Upper lobe of right lung (tissue), 1 donor: ENCODE data around the gene NCOR2. TPM values are rescaled to one million over a fixed set of nuclear protein-coding genes. Genes with fewer than 3 reads are reported as not detected.

Experiments used
- ATAC-seq: fragments of 200-7000 bp; cut with Tn5 transposase; one replicate; pipeline ENCODE4 v1.9.1; 2020; ENCODE audit warnings: mild to moderate bottlenecking, moderate library complexity
- DNase-seq: peaks from one replicate; pipeline ENCODE4 v3.0.0-alpha.2; 2020
- H3K27ac ChIP-seq: fragments of 200-600 bp; one replicate; pipeline ENCODE4 v1.8.0; 2022
- H3K27me3 ChIP-seq: fragments of 200-600 bp; one replicate; pipeline ENCODE4 v1.8.0; 2022; ENCODE audit warnings: mild to moderate bottlenecking
- H3K36me3 ChIP-seq: fragments of 200-600 bp; one replicate; pipeline ENCODE4 v1.8.0; 2022
- H3K4me1 ChIP-seq: fragments of 200-600 bp; one replicate; pipeline ENCODE4 v1.8.0; 2022
- H3K4me3 ChIP-seq: fragments of 200-600 bp; one replicate; pipeline ENCODE4 v1.8.0; 2022; ENCODE audit warnings: mild to moderate bottlenecking
- H3K9me3 ChIP-seq: fragments of 200-600 bp; one replicate; pipeline ENCODE4 v1.8.0; 2022
- intact Hi-C: fragments of 100-400 bp; cut with DNase I; formaldehyde crosslinking; loops from one replicate; pipeline ENCODE4 v1.11.0; 2022
- total RNA-seq: library from RNA; stranded (reverse); fragmentation: NEBNext Ultra II Directional; extraction: Animal tissue kit (Norgen Biotek cat#: 25700); gene quantifications from one replicate; pipeline ENCODE4 v1.2.1, GENCODE V29; 2021
- TF ChIP-seq, protein P1 (sequence below): fragments of 200-600 bp; IDR thresholded peaks from one replicate; pipeline ENCODE4 v1.8.0; 2022; ENCODE audit warnings: antibody characterized with exemption
- donor health status: DM: no; HTN: yes; CAD: no; lungs with severe emphysema.

Gene NCOR2
- total RNA-seq, 1 donor from 2014 or later = 336 TPM

DNA sequence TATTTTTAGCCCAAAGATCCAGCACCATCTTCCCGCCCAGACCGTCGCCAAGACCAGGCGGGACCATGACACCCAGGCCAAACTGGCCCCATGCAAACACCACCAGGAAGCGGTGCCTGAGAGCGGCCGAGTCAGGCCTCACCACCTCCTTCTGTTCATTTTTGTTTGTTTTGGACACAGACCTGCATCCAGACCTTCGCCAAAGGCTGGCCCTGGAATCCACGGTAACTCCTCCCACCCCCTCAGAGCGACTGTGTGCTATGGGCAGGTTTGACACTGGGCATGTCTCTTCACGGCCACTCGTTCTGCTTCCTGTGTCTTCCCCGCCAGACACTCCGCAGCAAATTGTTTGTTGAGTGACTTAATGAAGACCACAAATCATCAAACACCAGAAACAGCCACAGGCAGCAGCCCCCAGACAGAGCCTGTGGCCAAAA, 47.1 kb downstream of the NCOR2 start:
- H3K4me1 ChIP-seq = peaks cover 60% of the 10 kb centered on the region
- no peaks in the 10 kb centered on the region for H3K27me3 ChIP-seq
- DNase-seq (peak; percentile 84), ATAC-seq (peak; percentile 62)
- TF ChIP-seq, protein P1, sequence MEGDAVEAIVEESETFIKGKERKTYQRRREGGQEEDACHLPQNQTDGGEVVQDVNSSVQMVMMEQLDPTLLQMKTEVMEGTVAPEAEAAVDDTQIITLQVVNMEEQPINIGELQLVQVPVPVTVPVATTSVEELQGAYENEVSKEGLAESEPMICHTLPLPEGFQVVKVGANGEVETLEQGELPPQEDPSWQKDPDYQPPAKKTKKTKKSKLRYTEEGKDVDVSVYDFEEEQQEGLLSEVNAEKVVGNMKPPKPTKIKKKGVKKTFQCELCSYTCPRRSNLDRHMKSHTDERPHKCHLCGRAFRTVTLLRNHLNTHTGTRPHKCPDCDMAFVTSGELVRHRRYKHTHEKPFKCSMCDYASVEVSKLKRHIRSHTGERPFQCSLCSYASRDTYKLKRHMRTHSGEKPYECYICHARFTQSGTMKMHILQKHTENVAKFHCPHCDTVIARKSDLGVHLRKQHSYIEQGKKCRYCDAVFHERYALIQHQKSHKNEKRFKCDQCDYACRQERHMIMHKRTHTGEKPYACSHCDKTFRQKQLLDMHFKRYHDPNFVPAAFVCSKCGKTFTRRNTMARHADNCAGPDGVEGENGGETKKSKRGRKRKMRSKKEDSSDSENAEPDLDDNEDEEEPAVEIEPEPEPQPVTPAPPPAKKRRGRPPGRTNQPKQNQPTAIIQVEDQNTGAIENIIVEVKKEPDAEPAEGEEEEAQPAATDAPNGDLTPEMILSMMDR = no peak
- H3K27ac ChIP-seq = peak overlapping the region; percentile 78
- intact Hi-C loops = no loop called here
- H3K36me3 ChIP-seq = no peaks in the 10 kb centered on the region
- no peaks in the 10 kb centered on the region for H3K9me3 ChIP-seq
- H3K4me3 ChIP-seq = no peak overlapping the region

GRCh38 chr12:124519746-124520145, 47.7 kb downstream of the NCOR2 start:
- Histone ChIP-seq H3K4me1 (peaks cover 60% of the 10 kb centered on the region), H3K27me3 (no peaks in the 10 kb centered on the region), H3K27ac (peak overlapping the region; percentile 78), H3K4me3 (no peak overlapping the region), H3K36me3 (no peaks in the 10 kb centered on the region), H3K9me3 (no peaks in the 10 kb centered on the region)
- no peak for DNase-seq
- TF ChIP-seq, protein P1 = no peak
- intact Hi-C loops = no loop called here
- no peak for ATAC-seq

GRCh38 chr12:124518051-124518932, 49.1 kb downstream of the NCOR2 start:
- no peaks in the 10 kb centered on the region for H3K9me3 ChIP-seq
- H3K4me3 ChIP-seq = peak overlapping the region; percentile 56
- intact Hi-C loops = no loop called here
- peak; percentile 96 for DNase-seq
- H3K36me3 ChIP-seq = no peaks in the 10 kb centered on the region
- peak overlapping the region; percentile 96 for H3K27ac ChIP-seq
- TF ChIP-seq, protein P1 = no peak
- H3K27me3 ChIP-seq = no peaks in the 10 kb centered on the region
- peaks cover 63% of the 10 kb centered on the region for H3K4me1 ChIP-seq
- peak; percentile 65 for ATAC-seq
